HuH-7 (cell line): ENCODE measurements around the gene LCE2D.

Source experiments
- DNase-seq: peaks from one replicate; pipeline ENCODE4 v3.0.0; 2011; ENCODE audit warnings: low spot score

The LCE2D gene

DNA sequence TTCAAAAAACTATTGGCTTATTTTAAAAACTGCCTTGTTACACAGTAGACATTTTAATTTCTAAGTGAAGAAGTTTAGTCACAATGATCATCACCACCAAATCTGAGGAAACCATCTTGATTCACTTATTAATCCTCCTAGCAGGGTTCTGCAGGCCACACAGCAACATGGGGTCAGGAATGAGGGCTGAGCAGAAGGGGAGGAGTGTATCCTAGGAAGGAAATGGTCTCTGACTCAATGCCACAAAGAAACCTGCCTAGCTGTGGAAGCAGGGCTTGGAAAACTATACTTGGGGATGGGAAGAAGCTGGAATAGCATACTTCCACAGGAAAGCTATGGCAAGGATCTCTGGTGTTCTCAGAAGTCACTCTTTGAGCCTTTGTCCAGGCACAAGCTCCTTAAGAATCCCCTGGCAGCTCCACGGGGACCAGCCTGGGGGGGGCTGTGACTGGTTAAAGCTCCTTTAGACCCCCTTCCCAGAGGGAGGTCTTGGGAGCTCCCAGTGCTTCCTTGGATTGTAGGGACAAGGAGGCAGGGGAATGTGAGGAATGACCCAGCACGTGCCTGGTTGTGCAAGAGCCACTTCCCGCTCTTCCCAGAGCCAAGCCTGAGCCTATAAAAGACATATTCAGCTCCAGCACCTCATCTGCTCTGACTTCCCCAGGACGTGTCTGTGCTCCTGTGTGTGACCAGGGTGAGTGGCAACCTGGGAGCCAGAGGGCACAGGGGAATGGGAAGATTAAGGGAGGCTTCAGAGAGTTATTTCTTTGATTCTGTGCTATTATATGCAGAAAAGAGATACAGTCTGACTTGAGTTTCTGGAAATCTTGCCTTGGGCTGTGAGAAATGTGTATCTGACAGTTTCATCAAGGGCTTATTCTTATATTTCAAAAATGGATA lies 34.8 kb downstream of the LCE2D start, which contains the start of gene LCE2A:
LCE2A (plus strand) TSS at position 645 of the 900 bp plus-strand sequence. CDS start 557 bp downstream, outside the sequence.
- no peak for DNase-seq

DNA sequence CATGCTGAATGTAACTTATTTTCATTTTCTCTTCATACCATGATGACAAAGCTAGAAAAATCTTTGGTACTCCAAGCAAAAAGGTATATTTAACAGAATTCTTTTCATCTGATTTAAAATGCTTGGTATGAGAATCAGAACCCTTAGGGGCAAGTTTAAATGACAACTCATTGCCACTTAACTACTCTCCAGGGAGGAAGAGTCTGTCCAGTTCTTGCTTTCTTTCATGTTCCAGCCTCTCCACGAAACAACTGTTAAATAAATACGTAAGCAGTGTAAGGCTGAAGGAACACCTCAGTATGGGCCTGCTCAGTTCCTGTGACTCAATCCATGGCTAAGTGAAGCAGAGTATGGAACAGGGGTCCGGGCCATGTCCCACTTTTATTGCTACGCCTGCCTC lies 36.6 kb downstream of the LCE2D start:
- DNase-seq: no peak

DNA sequence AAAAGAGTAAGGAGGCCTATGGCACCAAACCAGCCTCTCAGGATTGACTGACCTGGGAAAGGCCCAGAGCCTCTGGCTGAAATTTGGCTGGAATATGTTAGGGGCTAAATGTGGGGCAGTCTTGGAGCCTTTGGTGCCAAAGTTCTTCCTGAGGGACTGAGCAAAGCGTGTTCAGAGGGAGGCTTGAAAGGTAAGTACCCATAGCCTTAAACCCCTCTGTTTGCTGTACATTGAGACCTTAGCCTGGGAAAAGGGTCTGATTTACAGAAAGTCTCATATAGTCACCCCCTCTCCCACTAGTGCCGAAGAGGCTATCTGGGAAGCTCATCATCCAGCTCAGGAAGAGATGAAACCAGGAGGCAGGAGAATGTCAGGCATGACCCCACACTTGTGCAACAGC lies 44.7 kb downstream of the LCE2D start, which contains the start of gene LCE4A:
LCE4A (plus strand) TSS at position 301 of the 400 bp plus-strand sequence. CDS start 916 bp downstream, outside the sequence.
- DNase-seq: no peak
